Measurements from ENCODE around the gene TATDN2.

TATDN2 gene, protein sequence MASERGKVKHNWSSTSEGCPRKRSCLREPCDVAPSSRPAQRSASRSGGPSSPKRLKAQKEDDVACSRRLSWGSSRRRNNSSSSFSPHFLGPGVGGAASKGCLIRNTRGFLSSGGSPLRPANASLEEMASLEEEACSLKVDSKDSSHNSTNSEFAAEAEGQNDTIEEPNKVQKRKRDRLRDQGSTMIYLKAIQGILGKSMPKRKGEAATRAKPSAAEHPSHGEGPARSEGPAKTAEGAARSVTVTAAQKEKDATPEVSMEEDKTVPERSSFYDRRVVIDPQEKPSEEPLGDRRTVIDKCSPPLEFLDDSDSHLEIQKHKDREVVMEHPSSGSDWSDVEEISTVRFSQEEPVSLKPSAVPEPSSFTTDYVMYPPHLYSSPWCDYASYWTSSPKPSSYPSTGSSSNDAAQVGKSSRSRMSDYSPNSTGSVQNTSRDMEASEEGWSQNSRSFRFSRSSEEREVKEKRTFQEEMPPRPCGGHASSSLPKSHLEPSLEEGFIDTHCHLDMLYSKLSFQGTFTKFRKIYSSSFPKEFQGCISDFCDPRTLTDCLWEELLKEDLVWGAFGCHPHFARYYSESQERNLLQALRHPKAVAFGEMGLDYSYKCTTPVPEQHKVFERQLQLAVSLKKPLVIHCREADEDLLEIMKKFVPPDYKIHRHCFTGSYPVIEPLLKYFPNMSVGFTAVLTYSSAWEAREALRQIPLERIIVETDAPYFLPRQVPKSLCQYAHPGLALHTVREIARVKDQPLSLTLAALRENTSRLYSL

DNA sequence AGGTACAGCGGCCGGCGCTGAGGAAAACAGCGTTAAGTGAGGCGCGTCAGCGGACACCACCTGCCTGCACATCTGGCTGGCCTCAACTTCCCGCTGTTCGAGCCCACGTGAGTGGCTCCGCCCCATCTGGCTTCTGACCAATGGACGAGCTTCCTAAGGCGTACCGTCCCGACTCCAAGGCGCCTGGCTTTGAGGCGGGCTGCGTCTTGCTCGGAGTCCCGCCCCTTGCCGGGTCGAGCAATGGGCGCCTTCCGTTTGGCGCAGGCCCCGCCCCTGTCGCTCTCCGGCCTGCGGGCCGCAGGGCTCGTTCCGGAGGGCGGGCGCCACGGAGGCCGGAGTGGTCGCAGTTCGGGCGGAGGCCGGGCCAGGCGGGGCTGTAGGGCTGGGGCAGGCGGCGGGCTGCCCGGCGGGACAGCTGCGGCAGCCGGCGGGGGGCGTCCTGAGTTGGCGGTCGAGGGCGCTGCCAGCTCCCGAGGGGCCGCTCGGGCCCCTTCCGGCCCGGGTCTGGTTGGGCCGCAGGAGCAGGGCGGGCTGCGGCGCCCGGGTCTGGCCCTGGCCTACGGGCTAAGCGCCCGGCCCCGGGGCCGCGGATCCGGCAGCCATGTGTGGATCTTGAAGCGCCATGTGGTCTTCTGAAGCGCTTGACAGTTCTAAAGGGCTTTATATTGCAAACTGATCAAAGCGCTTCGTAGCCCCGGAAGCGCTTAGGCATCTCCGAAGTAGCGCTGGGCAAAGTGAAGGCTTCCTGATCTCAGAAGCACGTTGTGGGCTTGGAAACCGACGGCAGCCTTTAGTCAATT is at the start of gene TATDN2:
TATDN2 (plus strand) TSS at position 276 of the 800 bp plus-strand sequence. CDS start 742 bp downstream, outside the sequence.
- peak; percentile 93 for DNase-seq (ENCODE audit: low read depth)

DNA sequence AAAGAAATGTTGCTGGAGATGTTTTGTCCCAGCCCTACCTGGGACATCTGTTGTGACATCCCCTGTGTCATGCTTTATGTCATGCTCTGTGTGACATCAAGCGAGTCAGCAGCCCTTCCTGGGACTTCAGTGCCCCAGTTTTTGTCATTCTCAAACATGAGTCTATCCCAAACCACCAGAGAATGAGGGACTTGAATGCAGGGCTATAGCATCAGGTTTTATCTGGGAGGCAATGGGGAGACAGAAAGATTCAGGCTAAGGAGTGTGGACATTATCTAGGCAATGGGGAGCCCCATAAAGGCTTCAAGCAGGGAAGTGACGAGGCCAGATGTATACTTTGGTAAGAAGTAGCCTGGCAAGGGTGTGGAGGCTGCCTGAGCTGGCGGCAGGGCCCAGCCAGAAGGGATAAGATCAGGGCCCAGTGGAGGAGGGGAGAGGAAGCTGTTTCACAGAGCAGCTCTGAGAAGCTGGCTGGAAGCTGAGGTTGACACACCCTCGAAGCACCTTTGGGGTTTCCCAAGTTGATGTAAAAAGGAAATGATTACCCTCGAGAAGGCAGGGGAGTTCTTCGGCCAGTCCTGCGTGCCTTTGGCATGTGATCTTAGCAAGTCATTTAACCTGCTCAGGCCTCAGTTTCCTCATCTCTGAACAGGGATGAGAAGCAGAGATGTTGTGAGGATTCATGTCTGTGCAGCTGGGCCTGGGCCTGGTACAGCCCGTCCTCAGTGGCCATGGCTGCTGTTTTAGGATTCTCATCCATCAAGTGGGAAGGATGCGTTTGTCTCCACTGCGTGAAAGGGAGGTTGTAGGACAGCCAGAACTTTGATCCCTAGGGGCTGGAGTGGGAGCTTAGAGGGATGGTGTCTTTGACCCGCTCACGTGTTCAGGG is 49.3 kb upstream of the TATDN2 start:
- peak; percentile 58 for DNase-seq (ENCODE audit: low read depth)

DNA sequence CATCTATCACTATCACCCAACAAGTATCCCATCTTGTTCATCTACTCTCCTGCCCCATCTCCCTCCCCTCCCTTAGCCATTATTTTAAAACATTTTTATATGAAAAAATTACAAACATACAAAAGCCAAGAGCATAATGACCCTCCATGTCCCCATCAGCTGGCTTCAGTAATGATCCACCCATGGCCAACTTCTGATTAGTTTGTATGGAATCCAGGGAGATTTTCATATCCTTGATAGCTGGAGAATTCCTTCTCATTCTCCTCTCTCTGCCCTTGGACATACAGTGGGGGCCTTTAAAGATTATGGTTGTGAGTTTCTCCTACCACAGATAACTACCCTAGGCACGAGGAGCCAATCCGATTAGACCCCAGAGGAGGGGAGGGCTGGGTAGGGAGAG is 43.3 kb upstream of the TATDN2 start:
- no peak for DNase-seq (ENCODE audit: low read depth)

DNA sequence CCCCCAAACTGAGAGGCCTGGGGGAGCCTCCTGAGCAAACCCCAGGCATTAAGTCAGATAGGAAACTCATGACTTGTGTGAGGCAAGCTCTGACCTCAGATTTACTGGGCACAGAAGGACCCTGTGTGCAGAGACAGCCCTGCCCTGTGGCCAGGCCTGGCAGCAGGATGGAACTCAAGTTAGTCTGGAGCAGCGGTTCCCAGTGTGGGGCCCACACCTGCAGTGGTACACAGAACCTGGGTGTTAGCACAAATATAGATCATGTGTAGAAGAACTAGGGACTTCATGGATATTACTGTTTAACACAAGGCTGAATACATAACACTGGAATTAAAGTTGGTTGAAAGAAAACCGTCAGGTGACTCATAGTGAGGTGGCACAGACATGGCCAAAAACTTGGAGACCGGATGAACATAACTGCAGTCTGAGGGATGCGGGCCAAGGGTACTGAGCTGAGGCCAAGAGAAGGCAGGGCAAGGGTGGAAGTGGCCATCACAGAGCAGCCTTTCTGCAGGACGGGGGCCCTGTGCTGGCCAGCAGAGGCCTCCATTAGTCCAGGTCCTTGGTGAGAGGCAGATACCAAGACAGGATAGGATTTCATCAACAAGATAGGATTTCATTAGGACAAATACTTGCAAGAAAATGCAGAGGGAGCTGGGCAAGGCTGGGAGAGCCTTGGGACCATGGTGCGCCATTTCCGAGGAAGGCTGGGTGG is 42.7 kb upstream of the TATDN2 start:
- no peak for DNase-seq (ENCODE audit: low read depth)

DNA sequence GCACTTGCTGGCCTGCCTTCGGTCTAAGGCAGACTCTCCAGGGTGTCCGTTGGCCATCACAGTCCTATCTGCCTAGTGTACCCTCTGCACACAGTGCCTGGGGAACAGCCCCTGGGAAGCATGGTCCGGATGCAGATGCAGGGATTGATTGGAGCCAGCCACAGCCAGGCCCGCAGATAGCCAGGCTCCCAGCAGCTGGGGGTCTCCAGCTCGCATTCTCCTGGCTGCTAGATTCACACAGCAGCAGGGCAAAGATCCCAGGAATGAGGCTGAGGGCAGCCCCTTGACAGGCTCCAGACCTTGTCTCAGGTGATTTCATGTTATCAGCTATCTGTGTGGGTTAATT is 42.1 kb upstream of the TATDN2 start:
- no peak for DNase-seq (ENCODE audit: low read depth)

DNA sequence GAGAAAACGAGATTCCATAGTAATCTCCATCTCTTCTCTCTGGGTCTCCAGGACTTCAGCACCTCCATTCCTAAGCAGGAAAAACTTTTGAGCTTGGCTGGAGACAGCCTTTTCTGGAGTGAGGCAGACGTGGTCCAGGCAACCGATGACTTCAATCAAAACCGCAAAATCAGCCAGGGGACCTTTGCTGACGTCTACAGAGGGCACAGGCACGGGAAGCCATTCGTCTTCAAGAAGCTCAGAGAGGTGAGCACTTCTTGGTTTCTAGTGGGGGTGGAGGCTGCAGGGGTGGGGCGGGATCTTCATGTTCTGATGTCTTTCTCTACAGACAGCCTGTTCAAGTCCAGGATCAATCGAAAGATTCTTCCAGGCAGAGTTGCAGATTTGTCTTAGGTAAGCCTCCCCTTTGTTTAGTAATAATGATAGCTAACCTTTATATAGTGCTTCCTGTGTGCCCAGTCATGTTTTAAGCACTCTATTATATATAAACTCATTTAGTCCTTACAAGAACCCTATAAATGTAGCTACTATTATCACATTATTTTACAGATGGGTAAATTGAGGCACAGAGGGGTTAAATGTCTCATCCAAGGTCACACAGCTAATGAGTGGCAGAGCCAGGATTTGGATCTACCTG is 35.0 kb upstream of the TATDN2 start:
- DNase-seq (ENCODE audit: low read depth) = no peak

DNA sequence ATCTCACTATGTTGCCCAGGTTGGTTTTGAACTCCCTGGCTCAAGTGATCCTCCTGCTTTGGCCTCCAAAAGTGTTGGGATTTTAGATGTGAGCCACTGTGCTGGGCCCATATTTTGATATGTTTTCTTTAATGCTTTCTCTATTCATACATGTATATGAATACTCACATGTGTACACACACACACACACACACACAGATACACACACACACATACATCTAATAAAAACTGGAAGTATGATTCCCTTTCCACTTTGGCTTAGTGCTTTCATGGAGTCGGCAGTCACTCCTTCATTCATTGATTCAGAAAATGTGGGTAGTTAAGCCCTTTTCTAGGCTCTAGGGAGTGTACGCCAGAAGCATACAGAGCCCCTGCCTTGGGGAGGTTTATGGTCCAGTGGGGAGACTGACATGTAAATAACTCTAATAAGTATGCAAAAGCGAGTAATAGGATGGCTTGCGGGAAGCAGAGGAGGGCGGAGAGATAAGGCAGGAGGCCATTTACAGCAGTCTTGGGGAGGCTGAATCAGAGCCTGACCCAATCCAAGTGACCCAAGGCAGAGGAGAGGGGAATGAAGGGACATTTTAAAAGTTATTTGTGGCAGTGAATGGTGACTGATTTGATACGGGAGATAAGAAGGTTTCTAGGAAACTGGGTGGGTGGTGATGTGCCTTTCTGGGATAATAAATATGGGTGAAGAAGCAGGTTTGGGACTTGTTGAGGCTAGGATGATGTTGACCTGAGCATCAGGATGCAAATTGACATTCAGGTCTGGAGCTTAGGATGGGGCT is 32.5 kb upstream of the TATDN2 start:
- DNase-seq (ENCODE audit: low read depth) = no peak

DNA sequence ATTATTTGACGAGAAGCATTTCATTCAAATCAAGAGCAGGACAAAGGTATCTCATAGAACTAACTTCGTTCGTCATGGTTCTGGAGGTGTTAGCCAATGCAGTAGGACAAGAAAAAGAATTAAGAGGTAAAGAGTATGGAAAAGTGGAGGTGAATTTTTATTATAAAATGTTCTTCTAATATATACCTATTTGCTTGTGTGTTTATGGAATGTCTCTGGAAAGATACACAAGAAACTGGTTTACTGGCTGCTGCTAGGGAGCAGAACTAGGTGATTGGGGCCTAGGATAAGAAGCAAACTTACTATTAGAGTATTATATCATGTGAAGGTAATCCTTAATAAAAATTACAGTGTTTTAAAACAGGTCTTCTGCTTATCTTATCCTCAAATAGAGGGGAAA is 30.9 kb upstream of the TATDN2 start:
- no peak for DNase-seq (ENCODE audit: low read depth)

DNA sequence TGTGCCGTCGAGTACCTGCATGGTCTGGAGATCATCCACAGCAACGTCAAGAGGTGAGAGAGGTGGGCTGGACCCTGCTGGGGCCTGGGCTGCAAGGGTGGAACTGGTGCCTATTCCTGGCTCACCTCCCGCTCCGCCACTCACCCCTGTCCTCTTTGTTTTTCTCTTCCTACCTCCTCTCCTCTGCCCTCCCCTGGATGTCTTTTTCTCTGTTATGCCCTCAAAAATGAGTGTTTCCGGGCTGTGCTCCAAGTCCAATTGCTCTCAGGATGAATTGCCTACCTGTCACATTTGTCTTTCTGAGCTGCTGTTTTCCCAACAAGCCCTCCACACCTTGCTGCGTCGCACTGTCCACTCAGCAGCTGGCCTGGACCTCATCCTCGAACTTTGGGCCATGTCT is 28.5 kb upstream of the TATDN2 start:
- no peak for DNase-seq (ENCODE audit: low read depth)

DNA sequence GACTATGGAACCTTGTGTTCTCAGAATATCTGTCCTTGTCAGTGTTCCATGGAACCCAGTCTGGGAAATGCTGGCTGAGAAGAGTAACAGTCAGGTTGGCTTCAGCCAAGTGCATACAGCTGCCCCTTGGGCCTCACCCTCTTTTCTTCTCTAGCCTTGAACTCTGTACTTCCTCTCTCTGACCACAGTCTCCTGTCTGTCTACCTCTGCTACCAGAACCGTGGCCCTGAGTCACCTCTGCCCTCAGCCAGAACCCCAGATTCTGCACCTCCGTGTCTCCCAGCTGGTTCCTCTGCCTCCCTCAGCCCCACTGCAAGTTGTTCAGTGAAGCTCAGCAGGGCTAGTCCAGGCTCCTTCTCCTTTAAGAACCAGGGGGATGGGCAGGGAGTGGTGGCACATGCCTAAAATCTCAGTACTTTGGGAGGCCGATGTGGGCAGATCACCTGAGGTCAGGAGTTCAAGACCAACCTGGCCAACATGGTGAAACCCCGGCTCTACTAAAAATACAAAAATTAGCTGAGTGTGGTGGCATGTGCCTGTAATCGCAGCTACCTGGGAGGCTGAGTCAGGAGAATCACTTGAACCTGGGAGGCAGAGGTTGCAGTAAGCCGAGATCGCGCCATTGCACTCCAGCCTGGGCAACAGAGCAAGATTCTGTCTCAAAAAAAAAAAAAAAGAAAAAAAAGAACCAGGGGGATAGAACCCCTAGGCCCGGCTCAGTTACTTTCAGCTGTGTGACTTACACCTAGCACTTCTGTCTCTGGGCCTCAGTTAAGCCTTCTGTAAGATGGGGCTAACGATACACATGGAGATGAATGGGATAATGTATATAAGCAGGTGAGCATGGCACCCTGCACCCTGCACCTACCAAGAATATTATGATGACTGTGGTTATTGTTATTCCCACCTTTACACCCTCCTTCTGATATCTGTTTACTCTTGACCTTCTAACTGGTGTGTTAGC is 24.3 kb upstream of the TATDN2 start:
- no peak for DNase-seq (ENCODE audit: low read depth)

DNA sequence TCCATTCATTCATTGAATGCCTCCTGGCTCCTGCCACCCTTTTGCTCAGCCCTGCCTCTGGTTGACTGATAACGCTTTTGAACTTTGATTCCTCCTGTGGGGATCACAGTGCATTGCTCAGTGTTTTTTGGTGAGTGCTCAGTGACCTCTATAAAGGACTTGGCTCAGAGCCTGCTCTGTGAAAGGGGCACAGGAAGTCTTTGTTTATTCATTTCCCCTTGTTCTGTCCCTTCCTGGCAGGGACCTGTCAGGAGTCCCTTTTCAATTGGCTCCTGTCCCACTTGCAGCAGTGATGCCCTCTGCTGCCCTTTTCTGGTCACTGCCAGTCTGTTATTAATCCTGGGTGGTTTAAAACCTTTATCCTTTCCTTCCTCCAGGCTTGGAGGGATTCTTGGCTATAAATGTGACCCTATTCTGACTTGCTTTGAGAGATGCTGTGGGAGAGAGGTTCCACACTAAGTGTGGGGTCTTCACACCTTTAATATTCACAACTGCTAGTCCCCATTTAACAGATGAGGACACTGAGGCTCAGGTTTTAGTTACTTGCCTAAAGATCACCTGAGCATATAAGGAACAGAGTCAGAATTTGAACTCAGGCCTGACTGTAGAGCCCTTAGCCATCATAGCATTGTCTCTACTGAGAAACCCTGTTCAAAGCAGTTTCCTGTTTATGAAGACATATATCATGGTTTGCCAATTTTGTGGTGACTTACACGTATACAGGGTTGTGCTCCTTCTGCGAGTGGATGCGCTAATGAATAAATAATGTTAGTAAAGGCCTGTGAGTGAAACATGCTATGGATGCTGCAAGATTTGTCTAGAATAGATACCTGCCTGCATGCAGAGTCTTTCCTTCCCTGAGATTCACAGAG is 23.2 kb upstream of the TATDN2 start:
- DNase-seq (ENCODE audit: low read depth) = peak; percentile 52

DNA sequence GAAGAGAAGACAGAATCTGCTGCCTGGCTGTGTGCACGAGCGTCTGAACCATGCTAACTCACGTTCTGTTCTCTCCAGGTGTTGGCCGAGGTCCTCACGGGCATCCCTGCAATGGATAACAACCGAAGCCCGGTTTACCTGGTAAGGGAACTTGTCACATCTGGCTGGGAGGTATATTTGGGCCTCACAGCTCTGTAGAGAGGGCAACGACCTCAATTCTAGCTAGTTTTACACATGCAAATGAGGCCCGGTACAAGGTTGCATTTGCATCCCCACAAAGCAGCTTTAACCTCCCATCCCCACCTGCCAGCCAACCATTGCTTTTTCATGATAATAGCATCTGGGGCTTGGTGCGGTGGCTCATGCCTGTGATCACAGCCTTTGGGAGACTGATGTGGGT is 22.0 kb upstream of the TATDN2 start:
- no peak for DNase-seq (ENCODE audit: low read depth)

DNA sequence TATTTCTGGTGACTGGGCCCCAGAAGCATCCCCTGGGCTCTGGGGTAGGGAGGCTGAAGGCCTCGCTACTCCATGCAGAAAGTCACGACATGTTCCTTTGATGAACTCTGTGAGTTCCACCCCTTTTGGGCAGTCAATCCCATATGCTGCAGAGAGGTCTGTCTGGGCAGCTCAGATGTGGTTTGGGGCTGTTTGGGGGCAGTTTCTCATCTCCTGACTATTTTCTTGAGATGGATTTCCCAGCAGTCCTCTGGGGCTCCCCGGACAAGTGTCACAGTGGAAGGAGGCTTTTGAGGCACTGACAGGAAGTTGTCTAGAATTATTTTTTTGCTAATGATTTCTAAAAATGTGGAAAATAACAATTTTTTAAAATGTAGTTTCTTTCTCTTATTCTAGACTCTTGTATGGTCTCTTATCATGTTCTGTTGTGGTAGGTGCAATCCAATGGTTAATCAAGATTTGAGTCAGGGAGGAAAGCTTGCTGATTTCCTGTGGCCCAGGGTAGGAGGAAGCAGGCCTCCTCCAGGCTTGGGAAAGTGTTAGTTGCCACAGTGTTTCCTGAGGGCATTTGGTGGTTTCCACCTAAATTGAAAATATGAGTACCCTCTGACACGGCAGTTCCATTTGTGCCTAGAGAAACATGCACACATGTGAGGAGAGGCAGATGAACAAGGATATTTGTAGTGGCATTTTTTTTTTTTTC is 19.9 kb upstream of the TATDN2 start:
- peak; percentile 44 for DNase-seq (ENCODE audit: low read depth)

DNA sequence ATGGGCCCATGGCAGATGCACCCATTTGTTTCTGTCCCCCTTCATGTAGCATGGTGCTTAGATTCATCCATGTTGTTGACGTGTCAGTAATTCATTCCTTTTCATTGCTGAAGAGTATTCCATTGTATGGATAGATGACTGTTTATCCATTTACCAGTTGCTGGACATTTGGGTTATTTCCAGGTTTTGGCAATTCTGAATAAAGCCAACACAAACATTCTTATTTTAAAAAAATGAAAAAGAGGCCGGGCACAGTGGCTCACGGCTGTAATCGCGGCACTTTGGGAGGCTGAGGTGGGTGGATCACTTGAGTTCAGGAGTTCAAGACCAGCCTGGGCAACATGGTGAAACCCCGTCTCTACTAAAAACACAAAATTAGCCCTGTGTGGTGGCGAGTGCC is 18.7 kb upstream of the TATDN2 start:
- DNase-seq (ENCODE audit: low read depth) = no peak

DNA sequence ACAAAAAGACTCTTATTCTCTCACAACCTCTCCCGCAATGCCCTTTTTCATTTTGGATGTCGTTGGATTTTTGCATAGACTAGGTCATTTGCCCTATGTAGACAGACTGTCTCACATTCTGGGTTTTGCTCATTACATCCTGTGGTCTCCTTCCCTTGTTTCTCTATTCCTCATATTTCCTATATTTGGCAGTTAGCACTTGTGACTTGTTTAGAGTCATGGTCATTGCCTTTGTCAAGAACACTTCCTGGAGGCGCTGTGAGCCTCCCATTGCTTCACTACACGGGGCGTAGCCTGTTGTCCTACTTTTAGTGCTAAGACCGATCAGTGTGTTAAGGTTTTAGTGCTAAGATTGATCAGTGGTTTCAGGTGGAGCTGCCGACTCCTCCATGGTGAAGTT is 16.1 kb upstream of the TATDN2 start:
- no peak for DNase-seq (ENCODE audit: low read depth)

DNA sequence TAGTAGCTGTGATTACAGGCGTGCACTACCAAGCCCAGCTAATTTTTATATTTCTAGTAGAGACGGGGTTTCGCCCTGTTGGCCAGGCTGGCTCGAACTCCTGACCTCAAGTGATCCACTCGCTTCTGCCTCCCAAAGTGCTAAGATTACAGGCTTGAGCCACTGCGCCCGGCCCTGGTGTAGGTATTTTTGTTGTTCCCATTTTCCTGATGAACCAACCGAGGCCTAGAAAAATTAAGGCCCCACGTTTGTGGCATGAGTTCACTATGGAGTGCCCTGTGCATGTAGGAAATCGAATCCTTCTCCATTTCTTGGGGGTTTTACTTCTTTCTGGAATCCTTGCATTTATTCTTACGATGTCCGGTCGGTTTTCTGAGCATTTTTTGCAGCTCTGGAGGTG is 14.3 kb upstream of the TATDN2 start:
- no peak for DNase-seq (ENCODE audit: low read depth)
